Measurements from ENCODE around the gene FSCN2. TPM values are rescaled to one million over a fixed set of nuclear protein-coding genes. Genes with fewer than 3 reads are reported as not detected.

The FSCN2 gene
- total and polyA plus RNA-seq, 2 donors (not counting 1 experiment from before 2014, with no cell fraction given), result 0.35 to 2.0 TPM

- Histone ChIP-seq H3K27ac (ENCODE audit: insufficient read depth, low read length) (no peak overlapping the region), H3K4me2 (ENCODE audit: extremely low read depth, insufficient read depth, low read length) (no peak overlapping the region), H3K4me3 (replicated peaks in 1 of 4; ENCODE audit: control extremely low read depth in 1 of 4, insufficient read depth in 1 of 4, low read depth in 3 of 4, low read length in 4 of 4) (no peak overlapping the region), H2AFZ (ENCODE audit: low read length) (no peak overlapping the region), H3K79me2 (ENCODE audit: control insufficient read depth, insufficient read depth, low read length) (no peaks in the 10 kb centered on the region), H3K36me3 (ENCODE audit: control insufficient read depth, insufficient read depth, low read length) (peaks cover 31% of the 10 kb centered on the region), H3K4me1 (ENCODE audit: control insufficient read depth, extremely low read depth, insufficient read depth, low read length) (no peaks in the 10 kb centered on the region), H3K9ac (ENCODE audit: insufficient read depth, low read length) (no peak overlapping the region), H4K20me1 (ENCODE audit: control insufficient read depth, extremely low read depth, insufficient read depth, low read length) (no peaks in the 10 kb centered on the region), H3K27me3 (ENCODE audit: control insufficient read depth, insufficient read depth, low read length) (no peaks in the 10 kb centered on the region), H3K9me3 (ENCODE audit: control insufficient read depth, insufficient read depth, low read depth, low read length) (no peaks in the 10 kb centered on the region)
- no peak for DNase-seq (ENCODE audit: low read depth in 2 of 2)
- TF ChIP-seq CTCF (conservative IDR thresholded peaks at IDR 0.05 in 1 of 2, IDR thresholded peaks at IDR 0.05 in 1 of 2; ENCODE audit: low read depth in 1 of 2, low read length in 2 of 2) (no peak), EZH2 (IDR thresholded peaks at IDR 0.05; ENCODE audit: low read length, missing control alignments) (no peak)
Observed at GRCh38 chr17:81543339-81543675, 15.1 kb downstream of the FSCN2 start.

GRCh38 chr17:81543756-81544155, 15.6 kb downstream of the FSCN2 start:
- Histone ChIP-seq H3K36me3 (ENCODE audit: control insufficient read depth, insufficient read depth, low read length) (peaks cover 31% of the 10 kb centered on the region), H4K20me1 (ENCODE audit: control insufficient read depth, extremely low read depth, insufficient read depth, low read length) (no peaks in the 10 kb centered on the region), H3K9ac (ENCODE audit: insufficient read depth, low read length) (no peak overlapping the region), H3K4me2 (ENCODE audit: extremely low read depth, insufficient read depth, low read length) (no peak overlapping the region), H3K79me2 (ENCODE audit: control insufficient read depth, insufficient read depth, low read length) (no peaks in the 10 kb centered on the region), H3K27me3 (ENCODE audit: control insufficient read depth, insufficient read depth, low read length) (no peaks in the 10 kb centered on the region), H2AFZ (ENCODE audit: low read length) (no peak overlapping the region), H3K27ac (ENCODE audit: insufficient read depth, low read length) (no peak overlapping the region), H3K4me3 (replicated peaks in 1 of 4; ENCODE audit: control extremely low read depth in 1 of 4, insufficient read depth in 1 of 4, low read depth in 3 of 4, low read length in 4 of 4) (no peak overlapping the region), H3K4me1 (ENCODE audit: control insufficient read depth, extremely low read depth, insufficient read depth, low read length) (no peaks in the 10 kb centered on the region), H3K9me3 (ENCODE audit: control insufficient read depth, insufficient read depth, low read depth, low read length) (no peaks in the 10 kb centered on the region)
- TF ChIP-seq EZH2 (IDR thresholded peaks at IDR 0.05; ENCODE audit: low read length, missing control alignments) (no peak), CTCF (conservative IDR thresholded peaks at IDR 0.05 in 1 of 2, IDR thresholded peaks at IDR 0.05 in 1 of 2; ENCODE audit: low read depth in 1 of 2, low read length in 2 of 2) (no peak)
- DNase-seq (ENCODE audit: low read depth in 2 of 2), result no peak

- H3K36me3 ChIP-seq (ENCODE audit: control insufficient read depth, insufficient read depth, low read length), result peaks cover 36% of the 10 kb centered on the region
Observed at GRCh38 chr17:81544281-81544974, 16.3 kb downstream of the FSCN2 start.

More at GRCh38 chr17:81544281-81544974, 16.3 kb downstream of the FSCN2 start:
- Histone ChIP-seq H3K27ac (ENCODE audit: insufficient read depth, low read length) (no peak overlapping the region), H3K4me1 (ENCODE audit: control insufficient read depth, extremely low read depth, insufficient read depth, low read length) (no peaks in the 10 kb centered on the region), H2AFZ (ENCODE audit: low read length) (no peak overlapping the region), H3K4me3 (replicated peaks in 1 of 4; ENCODE audit: control extremely low read depth in 1 of 4, insufficient read depth in 1 of 4, low read depth in 3 of 4, low read length in 4 of 4) (no peak overlapping the region), H3K9me3 (ENCODE audit: control insufficient read depth, insufficient read depth, low read depth, low read length) (no peaks in the 10 kb centered on the region), H3K79me2 (ENCODE audit: control insufficient read depth, insufficient read depth, low read length) (peaks cover 3% of the 10 kb centered on the region), H3K9ac (ENCODE audit: insufficient read depth, low read length) (no peak overlapping the region), H4K20me1 (ENCODE audit: control insufficient read depth, extremely low read depth, insufficient read depth, low read length) (no peaks in the 10 kb centered on the region), H3K4me2 (ENCODE audit: extremely low read depth, insufficient read depth, low read length) (no peak overlapping the region), H3K27me3 (ENCODE audit: control insufficient read depth, insufficient read depth, low read length) (no peaks in the 10 kb centered on the region)
- no peak for DNase-seq (ENCODE audit: low read depth in 2 of 2)
- TF ChIP-seq CTCF (conservative IDR thresholded peaks at IDR 0.05 in 1 of 2, IDR thresholded peaks at IDR 0.05 in 1 of 2; ENCODE audit: low read depth in 1 of 2, low read length in 2 of 2) (no peak), EZH2 (IDR thresholded peaks at IDR 0.05; ENCODE audit: low read length, missing control alignments) (no peak)

All from fibroblast of lung (primary cell).